Purkinje cell (primary cell): ENCODE results near the gene PTPRD. TPM values are rescaled to one million over a fixed set of nuclear protein-coding genes. Genes with fewer than 3 reads are reported as not detected.

ENCODE experiments used
- polyA plus RNA-seq: library from polyadenylated mRNA; unstranded; fragments of >200 nt; fragmentation: Nextera tagmentation; gene quantifications from 2 replicates; pipeline ENCODE4 v1.2.1, GENCODE V29; 2014

Gene PTPRD
- polyA plus RNA-seq, result 8.1 and 17.0 TPM in 2 replicates

GRCh38 chr9:10612641-10613398, at the start of gene PTPRD:
PTPRD (minus strand) TSS chr9:10613002.

